ENCODE results near the gene AASDH.

Gene AASDH

GRCh38 chr4:56316011-56316650, 71.2 kb downstream of the AASDH start:
- DNase-seq (ENCODE audit: low read depth in 2 of 2) = no peak

GRCh38 chr4:56315543-56315942, 71.7 kb downstream of the AASDH start:
- DNase-seq (ENCODE audit: low read depth in 2 of 2) = no peak

GRCh38 chr4:56315041-56315440, 72.2 kb downstream of the AASDH start:
- DNase-seq (ENCODE audit: low read depth in 2 of 2) = no peak

- no peak for DNase-seq (ENCODE audit: low read depth in 2 of 2)
These were observed 72.9 kb downstream of the AASDH start for GRCh38 chr4:56314207-56314915.

GRCh38 chr4:56313132-56313531, 74.2 kb downstream of the AASDH start:
- DNase-seq (ENCODE audit: low read depth in 2 of 2) = no peak

GRCh38 chr4:56311299-56311975, 75.9 kb downstream of the AASDH start:
- DNase-seq (ENCODE audit: low read depth in 2 of 2) = no peak

GRCh38 chr4:56310401-56311125, 76.7 kb downstream of the AASDH start:
- no peak for DNase-seq (ENCODE audit: low read depth in 2 of 2)

GRCh38 chr4:56308384-56308783, 78.9 kb downstream of the AASDH start:
- no peak for DNase-seq (ENCODE audit: low read depth in 2 of 2)

- no peak for DNase-seq (ENCODE audit: low read depth in 2 of 2)
These were observed 79.9 kb downstream of the AASDH start for GRCh38 chr4:56307423-56307822.

GRCh38 chr4:56305390-56305789, 81.9 kb downstream of the AASDH start:
- no peak for DNase-seq (ENCODE audit: low read depth in 2 of 2)

- no peak for DNase-seq (ENCODE audit: low read depth in 2 of 2)
These were observed 83.4 kb downstream of the AASDH start for GRCh38 chr4:56303921-56304320.

- DNase-seq (ENCODE audit: low read depth in 2 of 2) = no peak
These were observed 84.5 kb downstream of the AASDH start for GRCh38 chr4:56302760-56303159.

- no peak for DNase-seq (ENCODE audit: low read depth in 2 of 2)
These were observed 85.2 kb downstream of the AASDH start for GRCh38 chr4:56301997-56302496.

- peak; percentile 1 to 22 for DNase-seq (ENCODE audit: low read depth in 2 of 2)
These were observed 85.9 kb downstream of the AASDH start for GRCh38 chr4:56301181-56301996.

- no peak for DNase-seq (ENCODE audit: low read depth in 2 of 2)
These were observed 89.1 kb downstream of the AASDH start for GRCh38 chr4:56298236-56298635.

- no peak for DNase-seq (ENCODE audit: low read depth in 2 of 2)
These were observed 89.5 kb downstream of the AASDH start for GRCh38 chr4:56297776-56298175.

- no peak for DNase-seq (ENCODE audit: low read depth in 2 of 2)
These were observed 90.8 kb downstream of the AASDH start for GRCh38 chr4:56296526-56296925.

- DNase-seq (ENCODE audit: low read depth in 2 of 2) = no peak
These were observed 94.2 kb downstream of the AASDH start for GRCh38 chr4:56293121-56293520.

- DNase-seq (ENCODE audit: low read depth in 2 of 2) = no peak
These were observed 97.4 kb downstream of the AASDH start for GRCh38 chr4:56289934-56290333.

- no peak for DNase-seq (ENCODE audit: low read depth in 2 of 2)
These were observed 98.6 kb downstream of the AASDH start for GRCh38 chr4:56288663-56289062.
